Measurements from ENCODE around the gene HIBCH. TPM values are rescaled to one million over a fixed set of nuclear protein-coding genes. Genes with fewer than 3 reads are reported as not detected.
"Not testable (repeated sequence)": the region's sequence is repeated elsewhere in the genome, so short reads cannot be mapped to it uniquely, and the experiment has no call there.

Gene HIBCH
- 41.5 TPM for total RNA-seq

DNA sequence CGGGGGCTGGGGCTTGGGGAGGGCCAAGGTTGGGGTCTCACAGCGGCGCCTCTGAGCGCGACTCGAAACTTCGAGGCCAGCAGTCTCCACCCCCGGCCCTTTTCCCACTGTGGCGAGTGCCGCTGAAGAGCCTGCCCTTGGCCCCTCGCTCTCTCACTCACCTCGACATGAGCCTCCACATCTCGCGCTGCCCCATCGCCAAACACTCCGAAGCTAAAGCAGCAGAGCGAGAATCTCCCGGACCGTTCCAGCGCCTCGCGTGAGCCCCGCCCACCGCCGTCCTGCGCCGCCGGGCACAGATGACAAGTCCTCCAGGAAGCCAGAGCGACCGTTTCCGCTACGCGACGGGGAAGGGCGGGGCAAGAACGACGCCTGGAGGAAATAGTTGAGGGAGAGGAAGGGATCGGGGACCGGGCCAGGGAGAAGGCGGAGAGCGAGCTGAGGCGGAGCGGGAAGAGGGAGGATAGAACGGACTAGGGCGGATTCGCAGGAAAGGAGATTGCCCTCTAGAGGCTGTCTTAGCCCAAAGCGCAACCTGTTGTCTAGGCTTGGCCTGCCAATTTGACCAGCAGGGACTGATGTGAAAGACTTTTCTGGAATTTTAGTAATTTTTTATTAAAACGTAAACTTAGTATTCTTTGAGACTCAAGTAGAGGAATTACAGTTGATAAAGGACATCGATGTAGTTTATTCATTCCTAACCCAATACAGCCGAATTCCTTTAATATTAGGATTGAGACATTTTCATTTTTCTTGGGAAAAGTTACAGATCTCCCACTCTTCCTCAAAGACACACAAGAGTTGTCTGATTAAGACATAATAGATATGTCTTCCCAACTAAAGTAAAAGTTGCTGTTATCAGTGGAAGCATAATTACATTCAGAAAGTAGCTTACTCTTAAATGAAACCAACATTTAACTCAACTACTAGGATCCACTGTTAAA lies at the start of gene HIBCH:
Gene HIBCH, minus strand, starts transcription at position 272 of the 944 bp plus-strand sequence. Its CDS starts 76 bp downstream, at position 196.
- peak; percentile 99 for ATAC-seq
- intact Hi-C loops (cut with DNase I) = no loop called here
- DNase-seq (ENCODE audit: low spot score) = peak; percentile 99

DNA sequence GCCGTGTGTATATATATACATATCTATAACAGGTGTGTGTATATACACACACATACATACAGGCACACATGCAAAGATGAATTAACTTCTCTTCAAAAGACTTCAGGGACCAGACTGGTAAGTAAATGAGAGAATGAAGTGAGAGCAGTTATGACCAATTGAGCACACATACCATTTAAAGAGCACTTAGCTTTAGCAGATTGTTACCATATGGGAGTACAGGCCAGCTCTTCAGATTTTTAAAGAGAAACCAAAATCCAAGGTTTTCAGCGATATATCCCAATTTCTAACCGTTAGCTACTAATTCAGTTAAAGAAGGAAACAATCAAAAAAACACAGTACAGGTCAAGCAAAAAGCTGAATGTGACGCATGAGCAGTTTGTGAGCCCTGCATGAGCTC lies 47.5 kb upstream of the HIBCH start:
- intact Hi-C loops (cut with DNase I) = no loop called here
- no peak for DNase-seq (ENCODE audit: low spot score)
- ATAC-seq = no peak

DNA sequence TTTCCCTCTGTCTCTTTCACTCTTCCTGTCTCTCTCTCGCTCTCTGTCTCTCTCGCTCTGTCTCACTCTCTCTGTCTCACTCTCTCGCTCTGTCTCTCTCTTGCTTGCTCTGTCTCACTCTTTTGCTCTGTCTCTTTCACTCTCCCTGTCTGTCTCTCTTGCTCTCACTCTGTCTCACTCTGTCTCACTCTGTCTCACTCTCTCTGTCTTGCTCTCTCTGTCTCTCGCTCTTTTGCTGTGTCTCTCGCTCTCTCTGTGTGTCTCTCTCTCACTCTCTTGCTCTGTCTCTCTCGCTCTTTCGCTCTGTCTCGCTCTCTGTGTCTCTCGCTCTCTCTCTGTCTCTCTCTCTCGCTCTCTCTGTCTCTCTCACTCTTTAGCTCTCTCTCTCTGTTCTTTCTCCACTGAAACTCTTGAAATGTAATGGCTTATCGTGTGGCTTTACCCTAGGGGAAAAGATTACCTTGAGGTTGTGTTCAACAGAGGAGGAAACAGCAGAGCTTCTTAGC lies 46.7 kb upstream of the HIBCH start:
- DNase-seq (ENCODE audit: low spot score) (no peak), ATAC-seq (no peak)
- intact Hi-C loops (cut with DNase I) = no loop called here

DNA sequence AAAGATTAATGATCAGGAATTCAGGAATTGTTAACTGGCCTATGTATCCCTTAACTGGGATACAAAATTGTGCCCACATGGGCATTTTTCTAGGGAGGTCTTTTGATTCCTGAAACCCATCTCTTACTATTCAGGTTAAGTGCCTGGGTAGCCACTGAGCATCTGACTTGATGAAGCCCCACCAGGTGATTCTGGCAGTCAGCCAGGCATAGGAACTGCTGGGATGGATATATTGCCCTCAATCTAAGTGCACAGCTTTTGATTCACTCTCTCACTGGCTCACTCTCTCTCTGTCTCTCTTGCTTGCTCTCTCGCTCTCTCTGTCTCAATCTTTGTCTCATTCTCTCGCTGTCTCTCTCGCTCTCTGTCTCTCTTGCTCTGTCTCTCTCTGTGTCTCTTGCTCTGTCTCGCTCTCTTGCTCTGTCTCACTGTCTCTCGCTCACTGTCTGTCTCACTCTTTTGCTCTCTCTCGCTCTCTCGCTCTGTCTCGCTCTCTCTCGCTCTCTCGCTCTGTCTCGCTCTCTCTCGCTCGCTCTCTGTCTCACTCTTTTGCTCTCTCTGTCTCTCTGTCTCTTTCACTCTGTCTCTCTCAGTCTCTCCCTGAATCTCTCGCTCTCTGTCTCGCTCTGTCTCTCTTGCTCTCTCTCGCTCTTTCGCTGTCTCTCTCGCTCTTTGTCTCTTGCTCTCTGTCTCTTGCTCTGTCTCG lies 46.0 kb upstream of the HIBCH start:
- intact Hi-C loops (cut with DNase I) = no loop called here
- DNase-seq (ENCODE audit: low spot score) (no peak), ATAC-seq (no peak)

- ATAC-seq (no peak), DNase-seq (ENCODE audit: low spot score) (no peak)
- intact Hi-C loops (cut with DNase I) = no loop called here
These were observed 43.3 kb upstream of the HIBCH start for GRCh38 chr2:190362894-190363293.

- ATAC-seq = no peak
- DNase-seq (ENCODE audit: low spot score) = no peak
- intact Hi-C loops (cut with DNase I) = no loop called here
These were observed 41.9 kb upstream of the HIBCH start for GRCh38 chr2:190361572-190361971.

- DNase-seq (ENCODE audit: low spot score) (no peak), ATAC-seq (no peak)
- intact Hi-C loops (cut with DNase I) = no loop called here
These were observed 41.3 kb upstream of the HIBCH start for GRCh38 chr2:190360965-190361364.

GRCh38 chr2:190360561-190360960 lies 40.9 kb upstream of the HIBCH start:
- intact Hi-C loops (cut with DNase I) = no loop called here
- DNase-seq (ENCODE audit: low spot score) = no peak

GRCh38 chr2:190358655-190359448 lies 39.2 kb upstream of the HIBCH start:
- ATAC-seq; intact Hi-C loops (cut with DNase I): not testable (repeated sequence)

More at GRCh38 chr2:190360561-190360960, 40.9 kb upstream of the HIBCH start:
- no peak for ATAC-seq

DNA sequence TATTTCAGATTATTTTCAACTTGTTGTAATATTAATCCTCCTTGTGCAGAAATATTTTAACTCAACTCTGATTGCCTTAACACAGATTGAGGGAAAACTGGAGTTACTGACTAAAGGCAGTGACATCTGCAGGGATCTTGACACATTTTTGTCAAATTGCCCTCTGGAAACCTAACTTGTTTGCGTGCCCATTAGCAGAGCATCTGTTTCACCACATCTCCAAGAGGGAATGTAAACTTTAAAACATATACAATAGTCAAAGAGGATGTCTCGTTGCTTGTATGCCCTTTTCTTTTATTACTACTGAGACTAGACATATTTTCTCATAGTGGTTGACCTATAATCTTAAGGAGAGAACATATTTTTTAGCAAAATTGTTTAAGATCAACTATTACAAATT lies 38.0 kb upstream of the HIBCH start:
- intact Hi-C loops (cut with DNase I) = no loop called here
- ATAC-seq (no peak), DNase-seq (ENCODE audit: low spot score) (no peak)

More at GRCh38 chr2:190358655-190359448, 39.2 kb upstream of the HIBCH start:
- DNase-seq (ENCODE audit: low spot score) = not testable (repeated sequence)

DNA sequence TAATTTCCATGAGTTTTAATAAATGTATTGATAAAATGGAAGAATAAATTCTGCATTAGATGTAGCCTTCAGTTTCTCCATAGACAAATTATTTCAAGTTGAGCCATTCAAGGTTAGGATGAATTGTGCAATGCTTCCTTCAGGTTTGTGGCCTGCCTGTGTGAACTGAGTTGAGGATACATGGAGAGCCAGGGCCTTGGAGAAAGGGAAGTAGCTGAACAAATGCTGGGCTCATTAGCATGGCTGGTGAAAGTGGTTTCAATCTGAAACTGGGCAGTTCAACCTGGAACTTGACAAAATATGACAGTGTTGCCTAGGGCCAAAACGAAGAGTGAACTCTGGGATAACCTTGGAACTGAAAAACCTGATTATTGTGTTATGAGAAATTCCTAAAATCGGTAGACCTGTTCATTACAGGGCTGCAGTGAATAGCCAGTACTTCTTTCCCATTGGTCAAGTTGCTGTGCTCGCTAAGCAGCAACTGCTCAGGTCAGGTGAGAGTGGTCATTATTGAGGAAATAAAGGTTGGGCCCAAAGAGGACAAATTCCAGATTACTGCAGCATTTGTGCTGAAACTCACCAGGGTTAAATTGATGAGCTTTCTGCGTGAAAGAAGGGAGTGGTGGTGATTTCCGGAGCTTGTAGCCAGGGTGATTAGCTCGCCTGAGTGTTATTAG lies 36.5 kb upstream of the HIBCH start:
- no peak for DNase-seq (ENCODE audit: low spot score)
- peak; percentile 40 for ATAC-seq
- intact Hi-C loops (cut with DNase I) = loop anchor here (1.0 kb wide), 1 partner anchor 17 kb away; no protein-coding TSS in a partner anchor

GRCh38 chr2:190354003-190354690 lies 34.5 kb upstream of the HIBCH start:
- intact Hi-C loops (cut with DNase I) = no loop called here
- ATAC-seq = peak; percentile 68
- no peak for DNase-seq (ENCODE audit: low spot score)

- ATAC-seq = no peak
- no peak for DNase-seq (ENCODE audit: low spot score)
- intact Hi-C loops (cut with DNase I) = no loop called here
These were observed 33.9 kb upstream of the HIBCH start for GRCh38 chr2:190353537-190353899.

DNA sequence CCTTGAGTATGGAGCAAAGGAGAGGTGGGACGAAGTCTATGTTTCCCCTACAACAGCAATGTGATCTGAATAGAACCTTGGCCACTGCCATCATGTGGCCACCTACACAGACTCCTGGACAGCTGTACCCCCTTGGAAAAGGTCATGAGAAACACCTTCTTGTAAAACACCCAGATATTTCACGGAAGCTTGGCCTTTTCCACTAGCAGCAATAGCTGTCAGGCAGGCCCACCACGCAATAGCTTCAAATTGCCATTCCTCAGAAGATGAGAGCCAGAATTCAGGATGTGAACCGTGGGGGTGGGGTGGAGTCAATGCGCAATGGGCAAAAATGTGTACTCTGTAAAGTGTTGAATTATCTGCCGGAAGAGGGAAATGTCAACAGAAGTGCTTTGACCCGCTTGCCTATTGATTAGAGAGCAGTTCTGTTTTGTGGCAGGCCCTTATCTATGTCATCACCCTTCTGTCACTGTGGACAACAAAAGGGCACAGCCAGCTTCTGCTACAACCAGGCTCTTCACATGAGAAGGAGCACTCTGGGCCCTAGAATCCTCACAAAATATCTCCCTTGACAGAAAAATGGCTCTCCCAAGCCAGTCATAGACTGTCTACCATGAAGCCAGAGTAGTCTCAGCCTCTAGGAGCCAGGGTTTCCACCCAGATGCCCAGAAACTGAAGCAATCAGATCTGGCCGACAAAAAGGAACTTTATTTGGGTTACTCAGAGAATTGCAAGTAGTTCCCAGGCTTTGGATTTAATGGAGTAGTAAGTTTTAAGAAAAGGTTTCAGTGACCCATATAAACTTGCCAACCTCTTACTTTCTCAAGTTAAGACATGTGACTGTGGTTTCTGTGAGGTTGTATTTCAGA lies 33.3 kb upstream of the HIBCH start:
- DNase-seq (ENCODE audit: low spot score) = no peak
- ATAC-seq = peak; percentile 60
- intact Hi-C loops (cut with DNase I) = no loop called here

GRCh38 chr2:190351955-190352354 lies 32.3 kb upstream of the HIBCH start:
- intact Hi-C loops (cut with DNase I) = no loop called here
- DNase-seq (ENCODE audit: low spot score) = no peak
- ATAC-seq = no peak

DNA sequence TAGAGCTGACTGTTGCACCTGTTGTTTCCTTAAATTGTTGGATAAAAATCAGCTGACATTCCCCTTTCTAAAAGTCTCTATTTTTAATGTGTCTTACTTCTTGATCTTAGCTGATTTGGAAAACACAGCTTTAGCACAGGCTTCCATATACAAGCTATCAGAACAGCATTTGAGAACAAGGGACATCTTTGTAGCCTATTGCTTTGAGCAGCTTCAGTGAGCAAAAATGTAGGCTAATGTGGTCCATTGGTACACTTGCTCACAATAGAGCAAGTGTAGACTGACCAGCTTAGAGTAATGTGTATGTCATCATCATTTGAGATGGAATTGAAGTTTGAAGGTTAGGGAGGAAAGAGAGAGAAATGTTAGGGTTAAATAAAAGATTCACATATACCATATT lies 30.7 kb upstream of the HIBCH start:
- no peak for ATAC-seq
- intact Hi-C loops (cut with DNase I) = no loop called here
- DNase-seq (ENCODE audit: low spot score) = no peak

DNA sequence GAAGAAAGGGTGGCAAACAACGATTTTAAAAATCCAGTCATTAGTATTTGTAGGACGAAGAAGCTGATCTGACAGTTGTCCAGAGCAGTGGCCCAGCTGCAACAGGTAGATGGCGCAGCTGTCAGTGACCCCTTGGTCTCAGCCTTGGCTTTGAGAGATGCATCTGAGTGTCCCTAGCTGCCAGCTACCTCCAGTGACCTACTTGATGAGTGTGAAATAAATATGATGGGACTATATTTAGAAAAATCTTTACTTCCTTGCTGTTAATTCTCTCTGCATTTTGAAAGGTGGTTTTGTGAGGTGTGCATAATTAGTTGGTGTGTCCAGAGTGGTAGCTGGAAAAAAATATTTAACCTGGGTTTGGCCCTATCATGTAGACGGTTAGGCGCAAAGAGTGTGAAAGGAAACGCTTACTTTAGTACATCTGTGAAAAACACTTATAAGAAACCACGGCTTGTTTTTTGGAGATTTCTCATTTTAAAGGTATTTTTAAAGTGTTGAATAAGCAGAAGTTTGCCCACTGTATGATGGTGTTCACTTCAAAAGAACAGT lies 24.7 kb upstream of the HIBCH start:
- intact Hi-C loops (cut with DNase I) = no loop called here

More for the DNA sequence above, 24.7 kb upstream of the HIBCH start:
- DNase-seq (ENCODE audit: low spot score) (peak; percentile 67), ATAC-seq (peak; percentile 76)
